Keratinocyte (primary cell): ENCODE measurements around the gene CLECL1. TPM values are rescaled to one million over a fixed set of nuclear protein-coding genes. Genes with fewer than 3 reads are reported as not detected.
"Not testable (repeated sequence)": the region's sequence is repeated elsewhere in the genome, so short reads cannot be mapped to it uniquely, and the experiment has no call there.

Experiments
- DNase-seq: peaks from one replicate; pipeline ENCODE4 v3.0.0-alpha.2; 2011; ENCODE audit warnings: low read depth, missing footprints, low spot score
- FAIRE-seq: peaks from 2 replicates; lab custom pipeline; 2011; peaks lifted over from hg19 to GRCh38; lab: Jason Lieb, UNC
- H2AFZ ChIP-seq: 2 replicates; pipeline ENCODE4 v1.6.0; 2012; ENCODE audit warnings: low read length, control low read depth, inconsistent platforms; ENCODE audit not compliant: control insufficient read depth
- H3K27ac ChIP-seq: 2 replicates; pipeline ENCODE4 v1.5.1; 2011; ENCODE audit warnings: low read length; ENCODE audit not compliant: control insufficient read depth, insufficient read depth
- H3K27me3 ChIP-seq: 3 replicates; pipeline ENCODE4 v1.6.0; 2011; ENCODE audit warnings: low read length; ENCODE audit not compliant: control insufficient read depth, insufficient read depth; ENCODE audit errors: extremely low read depth
- H3K36me3 ChIP-seq, 2 experiments: 2 replicates in 1 of 2; 3 replicates in 1 of 2; pipeline ENCODE4 v1.5.1; 2011; ENCODE audit warnings: low read length in 2 of 2, mild to moderate bottlenecking in 1 of 2; ENCODE audit not compliant: control insufficient read depth in 2 of 2, insufficient read depth in 2 of 2; ENCODE audit errors: extremely low read depth in 1 of 2
- H3K4me1 ChIP-seq: 3 replicates; pipeline ENCODE4 v1.5.1; 2011; ENCODE audit warnings: low read length; ENCODE audit not compliant: control insufficient read depth, insufficient read depth; ENCODE audit errors: extremely low read depth
- H3K4me2 ChIP-seq: 3 replicates; pipeline ENCODE4 v1.6.0; 2011; ENCODE audit warnings: low read depth, low read length; ENCODE audit not compliant: control insufficient read depth, insufficient read depth; ENCODE audit errors: extremely low read depth
- H3K4me3 ChIP-seq, 3 experiments: fragments of 200-600 bp in 1 of 3; sonication (generic) in 1 of 3; 2 replicates in 2 of 3; 3 replicates in 1 of 3; pipeline ENCODE4 v1.5.1; 2011 to 2016; ENCODE audit warnings: low read length in 3 of 3, mild to moderate bottlenecking in 3 of 3, control low read depth in 2 of 3, inconsistent platforms in 1 of 3, low read depth in 1 of 3, mixed read lengths in 1 of 3, mixed run types in 1 of 3, moderate library complexity in 1 of 3; ENCODE audit not compliant: control insufficient read depth in 2 of 3, insufficient read depth in 2 of 3; ENCODE audit errors: extremely low read depth in 1 of 3
- H3K79me2 ChIP-seq: 2 replicates; pipeline ENCODE4 v1.6.0; 2012; ENCODE audit warnings: low read length; ENCODE audit not compliant: control insufficient read depth, insufficient read depth
- H3K9ac ChIP-seq: 3 replicates; pipeline ENCODE4 v1.6.0; 2011; ENCODE audit warnings: low read length; ENCODE audit not compliant: control insufficient read depth, insufficient read depth; ENCODE audit errors: extremely low read depth
- H3K9me1 ChIP-seq: 3 replicates; pipeline ENCODE4 v1.6.0; 2011; ENCODE audit warnings: low read length; ENCODE audit not compliant: control insufficient read depth, insufficient read depth; ENCODE audit errors: extremely low read depth
- H3K9me3 ChIP-seq: 2 replicates; pipeline ENCODE4 v1.5.1; 2012; ENCODE audit warnings: low read depth, low read length; ENCODE audit not compliant: control insufficient read depth
- H4K20me1 ChIP-seq: 3 replicates; pipeline ENCODE4 v1.6.0; 2011; ENCODE audit warnings: low read length; ENCODE audit not compliant: control insufficient read depth, insufficient read depth; ENCODE audit errors: extremely low read depth
- CTCF ChIP-seq, 3 experiments: IDR thresholded peaks in 1 of 3; conservative IDR thresholded peaks in 1 of 3; optimal IDR thresholded peaks in 1 of 3; 2 replicates in 2 of 3; 3 replicates in 1 of 3; pipeline versions ENCODE3 to v1.5.1; 2011; ENCODE audit warnings: low read length in 3 of 3, mild to moderate bottlenecking in 3 of 3, moderate library complexity in 2 of 3, control low read depth in 1 of 3, inconsistent platforms in 1 of 3; ENCODE audit not compliant: insufficient read depth in 2 of 3; ENCODE audit errors: extremely low read depth in 1 of 3
- EZH2 ChIP-seq: IDR thresholded peaks from one replicate; pipeline ENCODE4 v1.6.1; 2012; ENCODE audit warnings: inconsistent platforms, mild to moderate bottlenecking, low read length, moderate library complexity
- dilution Hi-C: fragments of 300-500 bp; cut with MboI; formaldehyde crosslinking; loops from one replicate; pipeline ENCODE4 v1.7.0; 2020; ENCODE audit warnings: low sequenced_read_pairs; ENCODE audit not compliant: extremely low pct_ligation_motif_present
- polyA plus RNA-seq, 5 experiments: library from polyadenylated mRNA; depleted of rRNA in 3 of 5; stranded (reverse) in 3 of 5; stranded (forward) in 1 of 5; unstranded in 1 of 5; fragments of >200 nt; gene quantifications; 1 replicate in 1 of 5; 2 replicates in 3 of 5; 3 replicates in 1 of 5; pipeline versions ENCODE4 v1.2.1 to v1.2.3, GENCODE V29; 2011 to 2012; ENCODE audit warnings: missing spikeins in 2 of 5, low read depth in 1 of 5, low replicate concordance in 1 of 5

CLECL1 gene
- polyA plus RNA-seq, 1 donor (not counting 4 experiments of a cell fraction or from before 2014, with no cell fraction given), result not detected

GRCh38 chr12:9687228-9687627 lies 45.7 kb downstream of the CLECL1 start:
- H4K20me1 ChIP-seq, result no peaks in the 10 kb centered on the region
- dilution Hi-C loops, result no loop called here

GRCh38 chr12:9685915-9686314 lies 47.0 kb downstream of the CLECL1 start:
- FAIRE-seq (no peak), DNase-seq (no peak)
- Histone ChIP-seq H3K79me2 (no peaks in the 10 kb centered on the region), H3K36me3 (no peaks in the 10 kb centered on the region), H3K9ac (no peak overlapping the region), H2AFZ (no peak overlapping the region), H3K27me3 (no peaks in the 10 kb centered on the region), H3K4me3 (no peak overlapping the region), H3K27ac (no peak overlapping the region), H3K9me3 (no peaks in the 10 kb centered on the region), H4K20me1 (no peaks in the 10 kb centered on the region), H3K4me2 (no peak overlapping the region), H3K9me1 (no peaks in the 10 kb centered on the region), H3K4me1 (no peaks in the 10 kb centered on the region)
- dilution Hi-C loops, result no loop called here
- no peak for TF ChIP-seq EZH2
- TF ChIP-seq CTCF (optimal IDR thresholded peaks at IDR 0.05 in 1 of 3, IDR thresholded peaks at IDR 0.05 in 1 of 3, conservative IDR thresholded peaks at IDR 0.05 in 1 of 3; ENCODE audit: extremely low read depth in 1 of 3, insufficient read depth in 2 of 3, low read length in 3 of 3), result no peak

More at GRCh38 chr12:9687228-9687627, 45.7 kb downstream of the CLECL1 start:
- Histone ChIP-seq H2AFZ (no peak overlapping the region), H3K9ac (no peak overlapping the region), H3K9me3 (no peaks in the 10 kb centered on the region), H3K27me3 (no peaks in the 10 kb centered on the region), H3K36me3 (no peaks in the 10 kb centered on the region), H3K79me2 (no peaks in the 10 kb centered on the region), H3K4me1 (no peaks in the 10 kb centered on the region), H3K4me3 (no peak overlapping the region), H3K4me2 (no peak overlapping the region), H3K27ac (no peak overlapping the region), H3K9me1 (no peaks in the 10 kb centered on the region)
- TF ChIP-seq EZH2, result no peak
- no peak for TF ChIP-seq CTCF (optimal IDR thresholded peaks at IDR 0.05 in 1 of 3, IDR thresholded peaks at IDR 0.05 in 1 of 3, conservative IDR thresholded peaks at IDR 0.05 in 1 of 3; ENCODE audit: extremely low read depth in 1 of 3, insufficient read depth in 2 of 3, low read length in 3 of 3)
- FAIRE-seq (no peak), DNase-seq (no peak)

- H3K4me1 ChIP-seq, H3K4me3 ChIP-seq, H3K27me3 ChIP-seq, H3K9ac ChIP-seq, H3K36me3 ChIP-seq, FAIRE-seq, H3K9me3 ChIP-seq, H3K79me2 ChIP-seq, H4K20me1 ChIP-seq, H3K27ac ChIP-seq, dilution Hi-C loops, H3K4me2 ChIP-seq, H2AFZ ChIP-seq, DNase-seq, H3K9me1 ChIP-seq: not testable (repeated sequence)
Measured at GRCh38 chr12:9685366-9685765, 47.5 kb downstream of the CLECL1 start.

- FAIRE-seq, H3K4me2 ChIP-seq, H3K27me3 ChIP-seq, dilution Hi-C loops, H3K9me1 ChIP-seq, H3K79me2 ChIP-seq, H3K4me1 ChIP-seq, H2AFZ ChIP-seq, H3K9me3 ChIP-seq, H3K36me3 ChIP-seq, H3K9ac ChIP-seq, DNase-seq, H3K27ac ChIP-seq, H4K20me1 ChIP-seq, H3K4me3 ChIP-seq: not testable (repeated sequence)
Measured at GRCh38 chr12:9682949-9683348, 49.9 kb downstream of the CLECL1 start.
